Bronchial epithelial cell (primary cell): ENCODE results near the gene EMSY. TPM values are rescaled to one million over a fixed set of nuclear protein-coding genes. Genes with fewer than 3 reads are reported as not detected.

ENCODE experiments used
- DNase-seq: peaks from one replicate; pipeline ENCODE4 v3.0.0-alpha.2; 2010; ENCODE audit warnings: low read depth
- FAIRE-seq: peaks from 2 replicates; lab custom pipeline; 2011; peaks lifted over from hg19 to GRCh38; lab: Jason Lieb, UNC
- H3K27me3 ChIP-seq: 2 replicates; pipeline ENCODE4 v1.5.1; 2011; ENCODE audit warnings: low read length; ENCODE audit not compliant: control insufficient read depth, insufficient read depth
- H3K36me3 ChIP-seq: 2 replicates; pipeline ENCODE4 v1.5.1; 2011; ENCODE audit warnings: low read length; ENCODE audit not compliant: control insufficient read depth, insufficient read depth
- H3K4me3 ChIP-seq: 2 replicates; pipeline ENCODE4 v1.5.1; 2011; ENCODE audit warnings: mild to moderate bottlenecking, low read depth, low read length, control low read depth
- total RNA-seq: library from RNA; depleted of rRNA; stranded (reverse); fragments of >200 nt; gene quantifications from 2 replicates; pipeline ENCODE4 v1.2.1, GENCODE V29; 2014
- TF ChIP-seq, protein P1 (sequence below): IDR thresholded peaks from 2 replicates; pipeline ENCODE4 v1.5.1; 2011; ENCODE audit warnings: mild to moderate bottlenecking, moderate library complexity, low read length, control low read depth, inconsistent platforms; ENCODE audit not compliant: insufficient read depth, severe bottlenecking

Gene EMSY
- total RNA-seq, 1 donor from 2014 or later: 6.1 TPM

- H3K36me3 ChIP-seq: peaks cover 2% of the 10 kb centered on the region
- H3K4me3 ChIP-seq: peak overlapping the region; percentile 96
- TF ChIP-seq, protein P1, sequence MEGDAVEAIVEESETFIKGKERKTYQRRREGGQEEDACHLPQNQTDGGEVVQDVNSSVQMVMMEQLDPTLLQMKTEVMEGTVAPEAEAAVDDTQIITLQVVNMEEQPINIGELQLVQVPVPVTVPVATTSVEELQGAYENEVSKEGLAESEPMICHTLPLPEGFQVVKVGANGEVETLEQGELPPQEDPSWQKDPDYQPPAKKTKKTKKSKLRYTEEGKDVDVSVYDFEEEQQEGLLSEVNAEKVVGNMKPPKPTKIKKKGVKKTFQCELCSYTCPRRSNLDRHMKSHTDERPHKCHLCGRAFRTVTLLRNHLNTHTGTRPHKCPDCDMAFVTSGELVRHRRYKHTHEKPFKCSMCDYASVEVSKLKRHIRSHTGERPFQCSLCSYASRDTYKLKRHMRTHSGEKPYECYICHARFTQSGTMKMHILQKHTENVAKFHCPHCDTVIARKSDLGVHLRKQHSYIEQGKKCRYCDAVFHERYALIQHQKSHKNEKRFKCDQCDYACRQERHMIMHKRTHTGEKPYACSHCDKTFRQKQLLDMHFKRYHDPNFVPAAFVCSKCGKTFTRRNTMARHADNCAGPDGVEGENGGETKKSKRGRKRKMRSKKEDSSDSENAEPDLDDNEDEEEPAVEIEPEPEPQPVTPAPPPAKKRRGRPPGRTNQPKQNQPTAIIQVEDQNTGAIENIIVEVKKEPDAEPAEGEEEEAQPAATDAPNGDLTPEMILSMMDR: peak; percentile 11
- DNase-seq: peak; percentile 85
- no peak for FAIRE-seq
- no peaks in the 10 kb centered on the region for H3K27me3 ChIP-seq
Observed at GRCh38 chr11:76445121-76446084, 585 bp downstream of the EMSY start.

DNA sequence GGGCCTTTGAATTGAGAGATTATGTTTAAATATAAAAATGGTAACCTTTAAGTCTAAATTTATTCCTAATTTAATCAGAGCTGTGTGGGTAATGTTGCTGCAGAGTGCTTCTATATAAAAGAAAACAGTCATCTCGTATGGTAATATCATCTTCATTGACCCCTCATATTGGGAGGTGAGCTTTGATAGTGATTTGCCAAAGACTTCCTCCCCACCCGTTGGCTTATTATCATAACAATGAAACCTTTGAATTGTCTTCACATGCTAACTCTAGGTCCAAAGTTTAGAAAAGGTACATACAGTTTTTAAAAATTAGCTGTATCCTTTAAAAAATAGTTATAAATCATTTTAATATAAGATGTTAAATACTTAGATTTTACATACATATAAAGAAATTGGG is 3.7 kb downstream of the EMSY start:
- TF ChIP-seq, protein P1: no peak
- peaks cover 3% of the 10 kb centered on the region for H3K36me3 ChIP-seq
- no peaks in the 10 kb centered on the region for H3K27me3 ChIP-seq
- DNase-seq (no peak), FAIRE-seq (no peak)
- H3K4me3 ChIP-seq: no peak overlapping the region

GRCh38 chr11:76453248-76453647 is 8.4 kb downstream of the EMSY start:
- DNase-seq: no peak
- FAIRE-seq: no peak
- no peaks in the 10 kb centered on the region for H3K27me3 ChIP-seq
- TF ChIP-seq, protein P1: no peak
- no peak overlapping the region for H3K4me3 ChIP-seq
- H3K36me3 ChIP-seq: peaks cover 2% of the 10 kb centered on the region

GRCh38 chr11:76455331-76455730 is 10.5 kb downstream of the EMSY start:
- Histone ChIP-seq H3K27me3 (no peaks in the 10 kb centered on the region), H3K4me3 (no peak overlapping the region), H3K36me3 (peaks cover 4% of the 10 kb centered on the region)
- DNase-seq (no peak), FAIRE-seq (no peak)
- TF ChIP-seq, protein P1: no peak

DNA sequence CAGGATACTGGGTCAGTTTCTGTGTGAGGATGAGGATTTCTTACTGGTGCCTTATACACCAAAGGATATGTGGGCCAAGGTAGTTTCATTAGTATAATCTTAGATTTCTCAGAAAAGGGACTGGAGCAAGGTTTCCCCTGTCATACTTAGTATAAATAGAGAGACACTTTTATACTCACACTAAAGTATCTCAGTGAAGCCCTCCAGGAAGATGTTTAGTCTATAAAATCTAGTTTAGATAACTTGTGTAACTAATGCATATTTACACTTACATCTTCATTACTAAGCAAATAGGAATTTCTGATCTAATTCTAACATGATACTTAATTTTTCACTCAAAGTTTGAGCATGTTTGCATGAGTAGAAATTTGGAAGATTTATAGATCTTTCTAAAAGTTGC is 11.1 kb downstream of the EMSY start:
- Histone ChIP-seq H3K36me3 (peaks cover 4% of the 10 kb centered on the region), H3K27me3 (no peaks in the 10 kb centered on the region), H3K4me3 (no peak overlapping the region)
- TF ChIP-seq, protein P1: no peak
- no peak for DNase-seq
- no peak for FAIRE-seq
